GM19035 (cell line): ENCODE data around the gene CSF3R.
"Not testable (repeated sequence)": the region's sequence is repeated elsewhere in the genome, so short reads cannot be mapped to it uniquely, and the experiment has no call there.

Experiments used
- ATAC-seq: cut with Tn5 transposase; IDR thresholded peaks from one replicate; pipeline ENCODE4 v1.9.1; 2021; ENCODE audit not compliant: unreplicated experiment

CSF3R gene

GRCh38 chr1:36513676-36514473, 31.2 kb upstream of the CSF3R start:
- ATAC-seq: no peak

- ATAC-seq: no peak
These were observed 30.1 kb upstream of the CSF3R start for GRCh38 chr1:36512842-36513241.

- ATAC-seq: no peak
These were observed 29.4 kb upstream of the CSF3R start for GRCh38 chr1:36511804-36512798.

GRCh38 chr1:36511220-36511619, 28.5 kb upstream of the CSF3R start:
- ATAC-seq: not testable (repeated sequence)

GRCh38 chr1:36510418-36510817, 27.7 kb upstream of the CSF3R start:
- no peak for ATAC-seq

GRCh38 chr1:36508257-36508656, 25.5 kb upstream of the CSF3R start:
- no peak for ATAC-seq

- ATAC-seq: no peak
These were observed 23.7 kb upstream of the CSF3R start for GRCh38 chr1:36506276-36506920.

GRCh38 chr1:36503733-36504132, 21.0 kb upstream of the CSF3R start:
- no peak for ATAC-seq

GRCh38 chr1:36503159-36503558, 20.4 kb upstream of the CSF3R start:
- no peak for ATAC-seq

GRCh38 chr1:36502616-36503015, 19.9 kb upstream of the CSF3R start:
- ATAC-seq: no peak

- not testable (repeated sequence) for ATAC-seq
These were observed 19.2 kb upstream of the CSF3R start for GRCh38 chr1:36501911-36502310.

- ATAC-seq: no peak
These were observed 14.5 kb upstream of the CSF3R start for GRCh38 chr1:36497207-36497606.

- no peak for ATAC-seq
These were observed 12.3 kb upstream of the CSF3R start for GRCh38 chr1:36494971-36495370.

GRCh38 chr1:36493524-36493923, 10.8 kb upstream of the CSF3R start:
- ATAC-seq: no peak

GRCh38 chr1:36492491-36492890, 9.8 kb upstream of the CSF3R start:
- no peak for ATAC-seq

- not testable (repeated sequence) for ATAC-seq
These were observed 6.7 kb upstream of the CSF3R start for GRCh38 chr1:36489258-36490051.

GRCh38 chr1:36487906-36488305, 5.2 kb upstream of the CSF3R start:
- ATAC-seq: no peak

GRCh38 chr1:36487336-36487725, 4.6 kb upstream of the CSF3R start:
- ATAC-seq: not testable (repeated sequence)

- no peak for ATAC-seq
These were observed 4.0 kb upstream of the CSF3R start for GRCh38 chr1:36486439-36487335.

- ATAC-seq: no peak
These were observed 3.4 kb upstream of the CSF3R start for GRCh38 chr1:36486093-36486438.
